GM12872 (cell line): ENCODE results near the gene MYH10.

Experiments used
- TF ChIP-seq, protein P1 (sequence below): IDR thresholded peaks from 3 replicates; pipeline ENCODE4 v1.5.1; 2011; ENCODE audit warnings: low read depth, mild to moderate bottlenecking, low read length, moderate library complexity; ENCODE audit not compliant: insufficient read depth

The MYH10 gene

DNA sequence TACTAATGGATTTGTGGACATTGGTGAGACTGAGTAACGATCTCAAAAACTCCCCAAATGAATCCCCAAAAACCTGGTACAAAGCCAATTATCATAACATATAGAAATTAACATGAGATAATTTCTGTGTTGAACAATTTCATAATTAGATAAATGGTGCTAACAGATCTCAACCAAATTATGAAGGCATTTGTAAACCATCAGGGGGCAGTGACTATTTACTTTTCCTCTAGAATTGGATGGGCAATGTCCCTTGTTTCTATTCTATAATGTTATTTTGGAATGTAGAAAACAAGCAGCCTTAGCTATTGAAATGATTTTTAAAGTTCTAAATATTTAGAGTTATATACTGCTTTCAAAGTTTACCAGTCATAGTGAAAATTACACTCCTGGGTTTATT is 57.8 kb downstream of the MYH10 start:
- TF ChIP-seq, protein P1, sequence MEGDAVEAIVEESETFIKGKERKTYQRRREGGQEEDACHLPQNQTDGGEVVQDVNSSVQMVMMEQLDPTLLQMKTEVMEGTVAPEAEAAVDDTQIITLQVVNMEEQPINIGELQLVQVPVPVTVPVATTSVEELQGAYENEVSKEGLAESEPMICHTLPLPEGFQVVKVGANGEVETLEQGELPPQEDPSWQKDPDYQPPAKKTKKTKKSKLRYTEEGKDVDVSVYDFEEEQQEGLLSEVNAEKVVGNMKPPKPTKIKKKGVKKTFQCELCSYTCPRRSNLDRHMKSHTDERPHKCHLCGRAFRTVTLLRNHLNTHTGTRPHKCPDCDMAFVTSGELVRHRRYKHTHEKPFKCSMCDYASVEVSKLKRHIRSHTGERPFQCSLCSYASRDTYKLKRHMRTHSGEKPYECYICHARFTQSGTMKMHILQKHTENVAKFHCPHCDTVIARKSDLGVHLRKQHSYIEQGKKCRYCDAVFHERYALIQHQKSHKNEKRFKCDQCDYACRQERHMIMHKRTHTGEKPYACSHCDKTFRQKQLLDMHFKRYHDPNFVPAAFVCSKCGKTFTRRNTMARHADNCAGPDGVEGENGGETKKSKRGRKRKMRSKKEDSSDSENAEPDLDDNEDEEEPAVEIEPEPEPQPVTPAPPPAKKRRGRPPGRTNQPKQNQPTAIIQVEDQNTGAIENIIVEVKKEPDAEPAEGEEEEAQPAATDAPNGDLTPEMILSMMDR: no peak

DNA sequence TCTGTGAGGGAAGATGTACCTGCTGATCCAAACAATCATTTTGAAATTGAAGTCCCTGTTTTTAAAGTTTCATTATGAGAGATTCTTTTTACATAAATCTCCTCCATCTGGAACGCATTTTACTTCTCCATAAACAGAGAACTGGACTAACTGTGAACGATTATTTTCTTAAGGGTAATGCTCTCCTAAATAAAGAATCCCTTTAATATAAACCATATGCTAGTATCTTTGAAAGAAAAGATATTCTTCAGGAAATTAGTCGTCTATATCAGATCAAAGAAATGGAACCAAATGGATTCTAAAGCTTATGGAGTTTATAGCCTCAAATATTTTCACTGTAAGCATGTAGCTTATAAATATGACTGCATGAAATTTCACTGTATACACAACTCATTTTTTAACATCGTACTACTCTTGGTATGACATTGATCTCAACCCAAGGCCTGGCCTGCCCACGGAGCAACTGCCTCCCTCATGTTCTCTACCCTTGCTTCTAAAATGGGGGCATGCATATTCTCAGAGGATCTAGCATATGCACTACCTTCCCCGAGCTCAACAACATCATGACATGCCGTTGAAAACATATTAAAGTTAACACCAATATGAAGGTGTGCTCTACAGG is 66.4 kb downstream of the MYH10 start:
- TF ChIP-seq, protein P1: no peak

DNA sequence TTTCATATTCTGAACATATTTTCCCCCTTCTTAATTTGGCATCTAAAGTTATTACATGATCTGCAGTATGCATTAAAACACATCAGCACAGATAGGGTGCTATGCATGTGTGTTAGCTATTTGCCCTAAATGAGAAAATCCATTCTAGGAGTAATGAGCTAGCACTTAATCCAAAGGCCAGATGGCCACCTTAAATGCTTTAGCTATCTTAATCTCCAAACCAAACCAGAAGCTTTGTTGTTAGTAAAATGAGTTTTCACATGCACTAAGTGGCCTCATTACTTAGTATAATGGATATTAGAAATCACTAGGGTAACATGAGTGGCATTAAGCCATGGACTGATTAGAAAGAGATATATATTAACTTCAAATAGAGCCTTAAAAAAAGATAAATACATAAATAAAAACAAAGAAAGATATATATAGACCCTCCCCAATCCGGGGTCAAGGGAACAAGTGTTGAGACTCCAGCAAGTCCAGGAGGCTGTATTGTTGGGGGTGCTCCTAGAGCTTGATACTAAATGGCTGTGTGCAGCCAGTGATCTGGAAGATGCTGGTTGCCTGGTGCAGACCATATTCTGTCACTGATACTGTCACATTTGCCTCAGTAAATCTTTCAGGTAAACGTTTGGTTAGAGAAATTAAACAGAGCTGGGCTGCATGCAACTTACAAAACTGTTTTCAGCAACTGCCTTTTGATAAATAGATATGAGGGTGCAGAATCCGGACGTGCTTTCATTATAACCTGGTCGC is 67.3 kb downstream of the MYH10 start:
- TF ChIP-seq, protein P1: no peak

DNA sequence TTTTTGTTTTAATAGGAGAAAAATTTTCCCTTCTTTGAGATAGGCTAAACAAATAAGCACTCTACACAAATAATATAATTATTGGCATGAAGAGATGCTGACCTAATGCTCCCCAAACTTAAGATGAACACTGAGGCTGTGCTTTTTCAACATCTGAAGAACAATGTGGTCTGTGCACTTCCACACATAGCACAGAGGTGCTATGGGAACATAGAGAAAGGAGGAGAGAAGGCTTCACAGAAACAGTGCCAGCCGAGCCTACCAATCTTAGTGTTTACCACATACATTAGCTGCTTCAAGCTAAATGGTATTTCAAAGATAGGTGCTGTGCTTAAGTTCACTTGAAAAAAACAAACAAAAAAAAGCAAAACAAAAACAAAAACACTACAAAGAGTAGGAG is 72.4 kb downstream of the MYH10 start:
- TF ChIP-seq, protein P1: no peak

DNA sequence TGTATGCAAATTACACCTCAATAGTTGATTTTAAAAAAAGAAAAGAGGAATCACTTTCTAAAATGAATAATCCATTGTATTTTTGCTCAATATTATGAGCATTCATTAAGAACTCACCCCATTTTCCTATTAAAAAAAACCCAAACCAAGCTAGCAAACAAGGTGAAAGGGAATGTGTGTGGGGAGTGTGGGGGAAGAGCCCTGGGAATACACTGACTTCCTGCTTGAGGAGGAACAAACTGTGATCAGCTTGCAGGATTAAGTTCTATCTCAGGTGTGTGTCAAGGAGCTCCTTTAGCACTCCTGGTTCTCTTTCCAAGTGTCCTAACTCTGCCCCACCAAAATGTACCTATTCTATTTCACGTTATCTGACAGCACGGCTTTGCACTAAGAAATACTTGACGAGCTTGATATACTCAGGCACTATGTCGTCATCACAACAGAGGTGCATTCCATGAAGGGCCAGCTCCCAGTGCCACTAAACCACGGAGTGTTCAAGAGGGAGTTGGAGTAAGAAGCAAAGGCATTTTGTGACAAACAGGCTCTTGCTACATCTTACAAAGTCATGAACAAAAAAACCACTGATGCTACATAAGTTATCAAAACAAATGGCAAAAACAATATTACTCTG is 73.2 kb downstream of the MYH10 start:
- TF ChIP-seq, protein P1: no peak

DNA sequence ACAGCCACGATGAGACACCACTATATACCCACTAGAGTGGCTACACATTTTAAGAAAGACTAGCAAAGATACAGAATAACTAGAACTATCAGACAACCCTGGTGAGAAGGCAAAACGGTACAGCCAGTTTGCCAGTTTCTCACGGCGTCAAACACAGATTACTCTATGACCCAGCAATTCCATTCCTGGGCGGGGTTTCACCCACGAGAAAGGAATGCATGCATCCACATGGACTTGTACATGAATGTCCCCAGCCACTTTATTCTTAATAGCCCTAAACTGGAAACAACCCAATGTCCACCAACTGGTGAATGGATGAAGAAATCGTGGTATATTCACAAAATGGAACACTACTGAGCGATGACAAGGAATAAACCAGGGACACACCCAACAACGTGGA is 74.5 kb downstream of the MYH10 start:
- TF ChIP-seq, protein P1: no peak

DNA sequence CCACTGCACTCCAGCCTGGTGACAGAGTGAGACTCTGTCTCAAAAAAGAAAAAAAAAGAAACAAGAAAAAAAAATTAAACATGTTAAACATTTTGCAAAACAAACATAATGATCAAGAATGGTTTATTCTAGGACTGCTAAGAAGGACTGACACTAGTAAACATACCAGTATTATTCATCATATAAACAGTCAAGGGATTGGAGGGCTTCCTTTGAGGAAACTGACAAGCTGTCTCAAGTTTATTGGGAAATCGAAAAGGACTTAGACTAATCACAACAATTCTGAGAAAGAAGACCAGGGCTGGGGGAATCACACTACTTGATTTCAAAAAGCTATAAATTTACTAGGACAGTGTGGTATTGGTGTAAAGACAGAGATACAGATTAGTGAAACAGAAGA is 75.5 kb downstream of the MYH10 start:
- TF ChIP-seq, protein P1: no peak
